Left colon (tissue), 2 donors: Measurements from ENCODE around the gene CDC42EP3. TPM values are rescaled to one million over a fixed set of nuclear protein-coding genes. Genes with fewer than 3 reads are reported as not detected.

ENCODE experiments used
- ATAC-seq: fragments of 200-7000 bp; cut with Tn5 transposase; one replicate; pipeline ENCODE4 v1.9.1; 2020; ENCODE audit warnings: mild to moderate bottlenecking, moderate library complexity
- DNase-seq, 2 donors: peaks; one replicate each; pipeline ENCODE4 v3.0.0-alpha.2; 2020
- intact Hi-C, 2 donors: fragments of 100-400 bp; cut with DNase I in 1 of 2; cut with micrococcal nuclease in 1 of 2; formaldehyde crosslinking; loops; one replicate each; pipeline versions ENCODE4 v1.11.2 to v1.14.0; 2022; cut with DNase I, micrococcal nuclease
- total RNA-seq, 2 donors: library from RNA; stranded (reverse); fragmentation: NEBNext Ultra II Directional; extraction: Animal tissue kit (Norgen Biotek cat#: 25700); gene quantifications; one replicate each; pipeline ENCODE4 v1.2.1, GENCODE V29; 2021
- donor health status: DM: no; HTN: no; CAD: no.
- donor health status: DM: yes; HTN: yes; CAD: no.

Gene CDC42EP3
- total RNA-seq, 2 donors from 2014 or later: 19.5 to 46.7 TPM

- DNase-seq: no peak
- ATAC-seq: no peak
- intact Hi-C loops: no loop called here
Measured at GRCh38 chr2:37663390-37663789, 8.1 kb downstream of the CDC42EP3 start.

GRCh38 chr2:37659723-37660122 lies 11.7 kb downstream of the CDC42EP3 start:
- DNase-seq (no peak), ATAC-seq (no peak)
- intact Hi-C loops: no loop called here

DNA sequence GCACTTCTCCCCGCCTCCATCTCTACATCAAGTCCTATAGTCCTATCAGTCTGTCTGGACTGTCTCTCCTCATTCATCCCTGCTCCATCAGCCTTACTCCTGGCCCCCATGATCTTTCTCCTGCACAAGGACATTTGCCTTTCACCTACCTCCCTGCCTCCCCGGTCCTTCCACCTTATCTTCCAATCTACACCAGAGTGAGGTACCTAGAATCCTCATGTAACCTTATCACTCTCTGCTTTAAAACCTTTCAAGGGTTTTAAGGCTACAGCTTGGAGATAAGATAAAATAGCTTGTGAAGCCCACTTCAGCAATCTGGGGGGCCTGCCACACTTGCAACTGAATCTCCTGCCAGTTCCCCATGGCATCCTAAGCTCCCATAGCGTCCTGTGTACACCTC lies 12.8 kb downstream of the CDC42EP3 start:
- ATAC-seq (no peak), DNase-seq (no peak)
- intact Hi-C loops: no loop called here

- intact Hi-C loops: no loop called here
- ATAC-seq: no peak
- no peak for DNase-seq
Measured at GRCh38 chr2:37657471-37657870, 14.0 kb downstream of the CDC42EP3 start.

- intact Hi-C loops: no loop called here
- ATAC-seq: no peak
Measured at GRCh38 chr2:37656512-37657423, 14.7 kb downstream of the CDC42EP3 start.

DNA sequence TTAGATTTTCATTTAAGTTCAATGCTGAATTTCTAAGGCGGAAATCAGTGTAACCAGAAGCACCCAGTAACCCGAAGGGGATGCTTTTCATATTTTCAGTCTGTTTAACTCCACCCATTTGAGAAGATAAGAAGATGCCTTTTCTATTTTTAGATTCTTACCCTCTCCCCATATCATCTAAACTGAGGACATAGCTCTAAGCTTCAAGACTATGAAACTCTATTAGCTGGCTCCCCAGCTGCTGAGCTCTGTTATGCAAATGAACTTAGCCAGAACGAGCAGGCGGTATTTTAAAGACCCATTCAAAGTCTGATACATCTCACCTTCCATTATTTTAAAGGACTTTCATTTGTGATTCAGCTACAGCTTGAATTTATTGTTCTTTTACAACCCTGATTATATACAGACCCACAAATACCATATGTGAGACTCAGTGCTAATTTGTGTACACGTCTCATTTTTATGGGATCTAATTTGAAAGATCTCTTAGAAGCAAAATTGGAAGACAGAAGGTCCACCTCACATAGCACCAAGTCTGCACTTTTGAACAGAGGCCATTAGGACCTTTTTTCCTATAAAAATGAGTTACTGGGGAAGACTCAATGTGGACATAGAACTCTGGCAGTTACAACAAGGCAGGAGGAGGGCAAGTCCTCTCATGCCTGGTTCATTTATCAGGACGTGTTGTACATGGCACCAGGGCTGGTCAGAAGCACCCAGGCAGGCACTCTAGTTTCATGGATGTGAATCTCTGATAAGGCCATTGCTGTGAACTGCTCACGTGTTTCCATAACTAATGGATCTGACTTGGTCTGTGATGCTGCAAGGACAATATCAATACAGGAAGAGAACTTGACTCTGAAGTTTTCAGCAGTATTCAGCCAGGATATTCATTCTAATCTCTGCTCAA lies 16.3 kb downstream of the CDC42EP3 start:
- ATAC-seq (peak; percentile 64), DNase-seq (no peak)
- intact Hi-C loops: no loop called here

More at GRCh38 chr2:37656512-37657423, 14.7 kb downstream of the CDC42EP3 start:
- no peak for DNase-seq

DNA sequence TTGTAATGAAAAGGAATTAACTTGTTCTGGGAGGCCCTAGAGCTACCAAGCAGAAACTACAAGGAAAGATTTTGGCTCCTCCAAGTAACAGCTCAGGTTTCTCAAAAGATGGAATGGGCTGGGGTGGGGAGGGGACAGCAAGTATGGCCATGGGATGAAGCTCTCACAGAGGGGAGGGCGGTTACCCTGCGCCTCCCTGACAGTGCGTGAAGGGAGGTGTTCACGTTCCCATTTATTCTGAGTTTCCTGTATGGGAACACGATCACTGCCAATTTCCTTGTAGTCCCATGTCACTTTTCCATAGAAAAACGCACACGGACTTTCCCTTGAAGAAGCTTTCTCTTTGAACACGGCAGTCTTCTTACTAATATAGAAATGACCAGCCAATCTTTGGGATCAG lies 17.0 kb downstream of the CDC42EP3 start:
- ATAC-seq (no peak), DNase-seq (no peak)
- intact Hi-C loops: no loop called here

DNA sequence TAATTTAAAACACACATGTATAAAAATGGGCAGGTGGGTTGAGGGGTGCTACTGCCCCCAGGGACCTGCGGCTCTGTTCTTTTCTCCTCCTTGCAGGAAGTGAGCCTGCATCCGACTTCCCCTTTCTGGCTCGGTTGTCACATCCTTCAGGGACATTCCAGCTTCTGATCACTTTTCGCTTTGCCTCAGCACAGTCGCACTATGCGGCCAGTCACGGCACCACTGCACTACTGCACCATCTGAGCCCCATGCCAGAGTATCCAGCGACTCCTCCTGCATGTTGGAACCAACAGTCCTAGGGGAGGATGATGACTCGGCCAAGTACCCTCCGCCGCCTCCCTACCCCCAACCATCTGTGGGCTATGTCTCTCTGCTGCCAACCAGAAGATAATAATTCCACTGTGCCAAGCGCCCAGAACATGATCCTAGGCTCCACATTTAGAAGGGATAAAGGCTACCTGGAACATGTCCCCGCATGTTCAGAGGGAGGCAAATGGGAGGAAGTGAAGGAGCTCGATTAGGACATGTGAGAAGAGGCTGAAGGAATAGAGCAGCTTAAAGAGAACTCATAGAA lies 17.6 kb downstream of the CDC42EP3 start:
- peak in 1 of 2 donors; percentile 37 for DNase-seq
- intact Hi-C loops: no loop called here
- peak; percentile 19 for ATAC-seq

- ATAC-seq (no peak), DNase-seq (no peak)
- intact Hi-C loops: no loop called here
Measured at GRCh38 chr2:37653093-37653492, 18.3 kb downstream of the CDC42EP3 start.

GRCh38 chr2:37652199-37652640 lies 19.2 kb downstream of the CDC42EP3 start:
- intact Hi-C loops: no loop called here
- ATAC-seq: no peak
- no peak for DNase-seq

DNA sequence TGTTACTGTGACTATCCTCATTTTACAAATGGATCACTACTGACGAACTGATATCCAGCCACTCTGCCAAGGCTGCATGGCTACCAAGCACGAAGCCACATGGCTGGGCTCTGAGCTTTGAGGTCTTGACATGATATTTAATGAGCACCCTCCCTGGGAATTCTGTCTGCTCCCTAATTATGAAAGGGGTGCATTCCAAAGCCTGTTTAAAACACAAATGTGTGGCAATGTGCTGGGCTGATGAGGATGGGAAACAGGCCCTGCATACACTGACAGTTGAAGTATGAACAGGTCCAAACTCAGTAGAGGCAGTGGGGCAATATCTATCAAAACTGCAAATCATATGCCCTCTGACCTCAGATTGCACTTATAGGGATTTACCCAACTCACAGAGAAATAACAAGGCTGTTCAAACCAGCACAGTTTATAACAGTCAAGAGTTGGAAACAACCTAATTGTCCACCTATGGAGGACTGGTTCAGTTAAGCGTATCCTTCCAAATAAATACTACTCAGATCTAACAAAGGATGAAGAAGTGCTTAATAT lies 20.8 kb downstream of the CDC42EP3 start:
- ATAC-seq (no peak), DNase-seq (no peak)
- intact Hi-C loops: no loop called here

DNA sequence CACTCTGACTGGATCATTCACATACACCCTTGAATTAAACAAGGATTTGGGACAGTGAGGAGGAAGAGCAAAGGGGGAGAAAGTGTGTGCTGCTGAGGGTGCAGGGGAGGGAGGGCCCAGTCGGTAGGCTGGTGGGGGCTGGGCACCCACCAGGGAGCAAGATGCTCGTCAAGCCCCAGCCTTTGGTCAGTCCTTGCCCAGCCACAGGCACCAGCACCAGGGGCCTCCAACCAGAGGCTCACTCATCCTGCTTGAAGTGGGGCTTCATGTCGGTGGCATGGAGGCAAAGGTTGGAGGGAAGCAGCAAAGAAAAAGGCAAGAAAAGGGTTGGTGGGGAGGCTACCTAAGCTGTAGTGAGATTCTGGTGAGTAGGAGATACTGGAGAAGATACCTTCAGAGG lies 21.9 kb downstream of the CDC42EP3 start:
- intact Hi-C loops: no loop called here
- DNase-seq (no peak), ATAC-seq (no peak)

DNA sequence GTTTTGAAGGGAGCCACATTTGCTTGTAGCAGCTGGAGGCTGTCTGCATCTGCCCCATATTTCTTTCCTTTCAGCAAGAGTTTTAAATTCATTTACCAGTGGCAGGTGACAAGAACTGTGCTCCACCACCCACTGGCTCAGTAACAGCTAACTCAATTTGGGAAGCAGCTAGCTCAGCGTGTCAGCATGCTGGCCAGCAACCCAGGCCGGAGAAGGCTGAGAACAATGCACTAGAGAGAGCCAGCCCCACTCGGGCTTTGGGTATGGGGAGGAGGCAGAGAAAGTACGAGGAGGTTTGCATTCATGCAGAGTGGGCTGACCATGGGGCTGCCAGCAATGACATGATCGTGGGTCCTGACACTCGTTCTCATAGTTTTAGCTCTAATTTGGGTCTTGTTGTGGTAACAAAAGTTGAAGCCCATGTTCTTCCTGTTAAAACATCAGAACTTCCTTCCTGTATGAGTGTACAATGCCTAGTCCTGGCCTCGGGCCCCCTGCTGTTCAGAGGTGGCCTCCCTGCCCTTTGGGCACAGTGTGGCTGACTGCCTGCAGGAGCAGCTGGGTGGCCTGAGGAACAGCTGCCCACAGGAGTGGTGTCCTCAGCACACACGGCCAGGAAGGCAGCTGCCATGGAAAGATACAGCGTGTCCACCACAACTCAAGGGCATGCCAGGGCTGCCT lies 23.0 kb downstream of the CDC42EP3 start:
- DNase-seq (peak in 1 of 2 donors; percentile 41), ATAC-seq (peak; percentile 47)
- intact Hi-C loops: no loop called here

- ATAC-seq (no peak), DNase-seq (no peak)
- intact Hi-C loops: no loop called here
Measured at GRCh38 chr2:37647971-37648330, 23.5 kb downstream of the CDC42EP3 start.

GRCh38 chr2:37645836-37646235 lies 25.6 kb downstream of the CDC42EP3 start:
- DNase-seq (no peak), ATAC-seq (no peak)
- intact Hi-C loops: no loop called here

DNA sequence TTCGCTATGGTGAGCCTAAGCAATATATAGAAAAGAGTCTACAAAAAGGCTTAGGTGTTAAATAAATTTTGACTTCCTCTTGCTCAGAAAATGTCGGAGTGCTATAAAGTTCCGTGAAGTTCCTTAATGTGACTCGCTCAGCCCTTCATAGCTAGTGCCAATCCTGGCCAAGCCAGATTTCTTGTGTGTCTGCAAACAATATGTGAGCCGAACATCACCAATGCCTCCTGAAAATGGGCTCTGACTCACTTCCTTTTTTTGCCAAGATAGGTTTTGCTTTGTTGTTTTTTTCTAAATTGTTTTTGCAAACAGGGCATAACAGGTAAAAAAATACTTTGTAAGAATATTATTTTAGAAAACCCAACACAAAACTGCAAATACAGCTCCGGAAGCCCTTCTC lies 26.1 kb downstream of the CDC42EP3 start:
- intact Hi-C loops: no loop called here
- DNase-seq: no peak

DNA sequence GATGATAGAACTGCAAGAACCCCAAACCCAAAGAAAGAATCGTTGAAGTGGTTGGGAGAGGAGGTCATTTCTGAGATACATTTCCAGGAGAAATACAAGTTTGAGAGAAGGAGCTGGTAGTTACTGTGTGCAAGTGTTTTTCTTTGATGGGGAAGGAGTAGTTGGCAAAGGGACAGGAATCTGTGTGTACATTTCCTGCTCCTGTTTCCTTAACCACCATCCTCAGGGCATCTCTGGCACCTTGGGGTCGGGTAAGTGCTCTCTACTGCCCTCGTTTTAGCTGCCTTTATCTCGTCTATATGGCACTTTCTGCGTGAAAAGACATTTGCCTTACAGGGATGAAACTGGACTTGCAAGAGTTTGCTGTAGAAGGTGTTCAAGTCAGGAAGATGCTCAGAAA lies 27.3 kb downstream of the CDC42EP3 start:
- intact Hi-C loops: no loop called here
- ATAC-seq: no peak

More for the DNA sequence above, 26.1 kb downstream of the CDC42EP3 start:
- no peak for ATAC-seq

GRCh38 chr2:37643730-37644078 lies 27.7 kb downstream of the CDC42EP3 start:
- DNase-seq (no peak), ATAC-seq (no peak)
- intact Hi-C loops: no loop called here

More for the DNA sequence above, 27.3 kb downstream of the CDC42EP3 start:
- DNase-seq: no peak
